Activated T-helper 1 cell treated with anti-CD3 and anti-CD28 coated beads, Interleukin-12 subunit alpha, Interleukin-12 subunit beta, Interleukin-2, Interleukin-4 antibody, amounts not matched to agents 30 ng/mL and 10 ng/mL and 1 ng/mL, durations not matched to agents 14 hours and 24 hours and 36 hours (primary cell): ENCODE measurements around the gene PSMD9. TPM values are rescaled to one million over a fixed set of nuclear protein-coding genes. Genes with fewer than 3 reads are reported as not detected.
"Not testable (repeated sequence)": the region's sequence is repeated elsewhere in the genome, so short reads cannot be mapped to it uniquely, and the experiment has no call there.

Experiments
- DNase-seq: peaks from one replicate; pipeline ENCODE4 v3.0.0; 2021; ENCODE audit warnings: low spot score
- H3K27ac Mint-ChIP-seq: one replicate; pipeline ENCODE4 v1.8.0; 2021; ENCODE audit warnings: mild to moderate bottlenecking, mixed read lengths
- H3K27me3 Mint-ChIP-seq: one replicate; pipeline ENCODE4 v1.8.0; 2022; ENCODE audit warnings: mild to moderate bottlenecking, moderate library complexity, mixed read lengths; ENCODE audit not compliant: insufficient read depth
- H3K36me3 Mint-ChIP-seq: one replicate; pipeline ENCODE4 v1.8.0; 2021; ENCODE audit warnings: low read depth, mixed read lengths
- H3K4me1 Mint-ChIP-seq: one replicate; pipeline ENCODE4 v1.8.0; 2021; ENCODE audit warnings: low read depth, mixed read lengths
- H3K4me3 Mint-ChIP-seq: one replicate; pipeline ENCODE4 v1.8.0; 2021; ENCODE audit warnings: mild to moderate bottlenecking, moderate library complexity, mixed read lengths
- H3K9me3 Mint-ChIP-seq: one replicate; pipeline ENCODE4 v1.8.0; 2021; ENCODE audit warnings: mixed read lengths
- intact Hi-C: fragments of 100-400 bp; cut with micrococcal nuclease; formaldehyde crosslinking; loops from one replicate; pipeline ENCODE4 v1.15.1; 2024
- total RNA-seq: library from RNA; stranded (reverse); gene quantifications from 2 replicates; pipeline ENCODE4 v1.2.3, GENCODE V29; 2022

PSMD9 gene
- total RNA-seq, 1 donor from 2014 or later = 67.5 TPM

- H3K4me3 Mint-ChIP-seq, H3K36me3 Mint-ChIP-seq, H3K9me3 Mint-ChIP-seq, H3K27me3 Mint-ChIP-seq, DNase-seq, H3K27ac Mint-ChIP-seq: not testable (repeated sequence)
- intact Hi-C loops = loop anchor here (5.0 kb wide), 1 partner anchor 197 kb away; no protein-coding TSS in a partner anchor
- H3K4me1 Mint-ChIP-seq = peaks cover 20% of the 10 kb centered on the region
These were observed 3.5 kb upstream of the PSMD9 start for GRCh38 chr12:121885129-121885528.

- intact Hi-C loops = loop anchor here (1.0 to 5.0 kb wide), 12 partner anchors 30 to 419 kb away; partner anchors contain the start of genes CFAP251, DIABLO and TMEM120B
- no peaks in the 10 kb centered on the region for H3K9me3 Mint-ChIP-seq
- H3K4me3 Mint-ChIP-seq = peak overlapping the region; percentile 99
- no peak for DNase-seq
- peak overlapping the region; percentile 99 for H3K27ac Mint-ChIP-seq
- peaks cover 4% of the 10 kb centered on the region for H3K36me3 Mint-ChIP-seq
- H3K27me3 Mint-ChIP-seq = peaks cover 4% of the 10 kb centered on the region
- H3K4me1 Mint-ChIP-seq = peaks cover 29% of the 10 kb centered on the region
These were observed 510 bp upstream of the PSMD9 start for GRCh38 chr12:121888083-121888477.

- Mint-ChIP-seq H3K4me1 (peaks cover 41% of the 10 kb centered on the region), H3K27ac (peak overlapping the region; percentile 99), H3K9me3 (no peaks in the 10 kb centered on the region), H3K4me3 (peak overlapping the region; percentile 99), H3K27me3 (peaks cover 2% of the 10 kb centered on the region), H3K36me3 (peaks cover 10% of the 10 kb centered on the region)
- intact Hi-C loops = loop anchor here (2.0 to 5.0 kb wide), 2 partner anchors 193 to 420 kb away; no protein-coding TSS in a partner anchor
- no peak for DNase-seq
These were observed 659 bp downstream of the PSMD9 start for GRCh38 chr12:121889274-121889624.

GRCh38 chr12:121889661-121890060, 1.1 kb downstream of the PSMD9 start:
- H3K27ac Mint-ChIP-seq = peak overlapping the region; percentile 99
- H3K9me3 Mint-ChIP-seq, DNase-seq, H3K27me3 Mint-ChIP-seq: not testable (repeated sequence)
- peaks cover 10% of the 10 kb centered on the region for H3K36me3 Mint-ChIP-seq
- H3K4me3 Mint-ChIP-seq = peak overlapping the region; percentile 99
- H3K4me1 Mint-ChIP-seq = peaks cover 44% of the 10 kb centered on the region
- intact Hi-C loops = loop anchor here (2.0 to 5.0 kb wide), 2 partner anchors 193 to 421 kb away; no protein-coding TSS in a partner anchor

- Mint-ChIP-seq H3K4me3 (no peak overlapping the region), H3K9me3 (no peaks in the 10 kb centered on the region), H3K27me3 (no peaks in the 10 kb centered on the region), H3K27ac (peak overlapping the region; percentile 43), H3K4me1 (peaks cover 39% of the 10 kb centered on the region), H3K36me3 (peaks cover 21% of the 10 kb centered on the region)
- no peak for DNase-seq
- intact Hi-C loops = no loop called here
These were observed 4.3 kb downstream of the PSMD9 start for GRCh38 chr12:121892673-121893561.

GRCh38 chr12:121893961-121894460, 5.4 kb downstream of the PSMD9 start:
- H3K4me3 Mint-ChIP-seq = peak overlapping the region; percentile 72
- H3K4me1 Mint-ChIP-seq = peaks cover 33% of the 10 kb centered on the region
- no peak for DNase-seq
- peaks cover 21% of the 10 kb centered on the region for H3K36me3 Mint-ChIP-seq
- intact Hi-C loops = no loop called here
- H3K27me3 Mint-ChIP-seq = no peaks in the 10 kb centered on the region
- H3K27ac Mint-ChIP-seq = peak overlapping the region; percentile 82
- H3K9me3 Mint-ChIP-seq = no peaks in the 10 kb centered on the region

GRCh38 chr12:121894633-121895032, 6.0 kb downstream of the PSMD9 start:
- Mint-ChIP-seq H3K27ac (peak overlapping the region; percentile 82), H3K36me3 (peaks cover 18% of the 10 kb centered on the region), H3K9me3 (no peaks in the 10 kb centered on the region), H3K4me3 (no peak overlapping the region), H3K4me1 (peaks cover 27% of the 10 kb centered on the region), H3K27me3 (no peaks in the 10 kb centered on the region)
- intact Hi-C loops = no loop called here
- DNase-seq = no peak

GRCh38 chr12:121898287-121898686, 9.7 kb downstream of the PSMD9 start:
- H3K36me3 Mint-ChIP-seq = peaks cover 26% of the 10 kb centered on the region

GRCh38 chr12:121899590-121899989, 11.0 kb downstream of the PSMD9 start:
- H3K9me3 Mint-ChIP-seq = no peaks in the 10 kb centered on the region
- peaks cover 24% of the 10 kb centered on the region for H3K36me3 Mint-ChIP-seq
- H3K27ac Mint-ChIP-seq = no peak overlapping the region
- no peaks in the 10 kb centered on the region for H3K4me1 Mint-ChIP-seq
- no peak for DNase-seq
- no peak overlapping the region for H3K4me3 Mint-ChIP-seq
- intact Hi-C loops = no loop called here
- no peaks in the 10 kb centered on the region for H3K27me3 Mint-ChIP-seq

More at GRCh38 chr12:121898287-121898686, 9.7 kb downstream of the PSMD9 start:
- no peak for DNase-seq
- Mint-ChIP-seq H3K4me1 (peaks cover 13% of the 10 kb centered on the region), H3K27me3 (no peaks in the 10 kb centered on the region), H3K4me3 (no peak overlapping the region), H3K27ac (no peak overlapping the region), H3K9me3 (no peaks in the 10 kb centered on the region)
- intact Hi-C loops = no loop called here

- H3K36me3 Mint-ChIP-seq = peaks cover 19% of the 10 kb centered on the region
These were observed 14.6 kb downstream of the PSMD9 start for GRCh38 chr12:121903202-121903601.

GRCh38 chr12:121905746-121906145, 17.2 kb downstream of the PSMD9 start:
- intact Hi-C loops = no loop called here
- H3K36me3 Mint-ChIP-seq = peaks cover 28% of the 10 kb centered on the region
- no peaks in the 10 kb centered on the region for H3K9me3 Mint-ChIP-seq
- H3K27me3 Mint-ChIP-seq = no peaks in the 10 kb centered on the region
- no peak for DNase-seq
- H3K4me1 Mint-ChIP-seq = peaks cover 8% of the 10 kb centered on the region
- no peak overlapping the region for H3K4me3 Mint-ChIP-seq
- no peak overlapping the region for H3K27ac Mint-ChIP-seq

More at GRCh38 chr12:121903202-121903601, 14.6 kb downstream of the PSMD9 start:
- DNase-seq = no peak
- no peak overlapping the region for H3K27ac Mint-ChIP-seq
- H3K27me3 Mint-ChIP-seq = no peaks in the 10 kb centered on the region
- intact Hi-C loops = no loop called here
- H3K9me3 Mint-ChIP-seq = no peaks in the 10 kb centered on the region
- no peaks in the 10 kb centered on the region for H3K4me1 Mint-ChIP-seq
- H3K4me3 Mint-ChIP-seq = no peak overlapping the region

- no peak for DNase-seq
- H3K27ac Mint-ChIP-seq = peak overlapping the region; percentile 45
- H3K4me3 Mint-ChIP-seq = no peak overlapping the region
These were observed 20.1 kb downstream of the PSMD9 start for GRCh38 chr12:121908702-121909101.

More at GRCh38 chr12:121908702-121909101, 20.1 kb downstream of the PSMD9 start:
- intact Hi-C loops = no loop called here
- no peaks in the 10 kb centered on the region for H3K9me3 Mint-ChIP-seq
- H3K36me3 Mint-ChIP-seq = peaks cover 28% of the 10 kb centered on the region
- H3K27me3 Mint-ChIP-seq = no peaks in the 10 kb centered on the region
- H3K4me1 Mint-ChIP-seq = peaks cover 14% of the 10 kb centered on the region
